ENCODE measurements around the gene IGFLR1.

IGFLR1 gene

DNA sequence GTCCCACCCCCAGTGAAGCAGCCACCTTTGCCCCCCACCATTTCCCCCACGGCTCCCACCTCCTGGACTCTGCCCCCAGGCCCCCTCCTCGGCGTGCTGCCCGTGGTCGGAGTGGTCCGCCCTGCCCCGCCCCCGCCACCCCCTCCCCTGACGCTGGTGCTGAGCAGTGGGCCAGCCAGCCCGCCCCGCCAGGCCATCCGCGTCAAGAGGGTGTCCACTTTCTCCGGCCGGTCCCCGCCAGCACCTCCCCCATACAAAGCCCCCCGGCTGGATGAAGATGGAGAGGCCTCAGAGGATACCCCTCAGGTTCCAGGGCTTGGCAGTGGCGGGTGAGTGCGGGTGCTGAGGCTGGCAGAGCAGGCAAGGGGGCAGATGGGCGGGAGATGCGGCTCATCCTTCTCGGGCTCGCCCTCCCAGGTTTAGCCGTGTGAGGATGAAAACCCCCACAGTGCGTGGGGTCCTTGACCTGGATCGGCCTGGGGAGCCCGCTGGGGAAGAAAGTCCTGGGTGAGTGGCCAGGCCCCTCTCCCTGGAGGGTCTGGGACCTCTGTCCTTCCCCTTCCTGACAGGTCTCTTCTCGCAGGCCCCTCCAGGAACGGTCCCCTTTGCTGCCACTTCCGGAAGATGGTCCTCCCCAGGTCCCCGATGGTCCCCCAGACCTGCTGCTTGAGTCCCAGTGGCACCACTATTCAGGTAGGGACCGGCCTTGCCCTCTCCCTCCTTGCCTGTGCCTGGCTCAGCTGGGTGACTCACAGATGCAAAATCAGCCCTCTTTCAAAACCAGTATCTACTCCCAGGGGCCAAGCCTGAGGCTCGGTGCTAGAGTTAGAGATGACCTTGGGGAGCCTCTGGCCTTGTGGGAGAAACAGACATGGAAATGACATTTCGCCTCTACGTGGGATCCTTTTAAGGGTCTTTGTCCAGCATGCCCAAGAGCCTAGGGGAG lies 8.8 kb downstream of the IGFLR1 start:
- H3K4me1 ChIP-seq (ENCODE audit: insufficient read depth, low read length): no peaks in the 10 kb centered on the region
- H3K27me3 ChIP-seq (ENCODE audit: insufficient read depth, low read length): no peaks in the 10 kb centered on the region
- H3K4me3 ChIP-seq (ENCODE audit: low read length): no peak overlapping the region
- H3K9ac ChIP-seq (ENCODE audit: low read depth, low read length): no peak overlapping the region
- WGBS: 92% methylated on average over 32 of the region's 35 CpGs
- H3K36me3 ChIP-seq (ENCODE audit: insufficient read depth, low read length): peaks cover 85% of the 10 kb centered on the region
- H3K27ac ChIP-seq (ENCODE audit: low read depth, low read length): no peak overlapping the region
- H3K9me3 ChIP-seq (ENCODE audit: insufficient read depth, low read depth, low read length): no peaks in the 10 kb centered on the region

DNA sequence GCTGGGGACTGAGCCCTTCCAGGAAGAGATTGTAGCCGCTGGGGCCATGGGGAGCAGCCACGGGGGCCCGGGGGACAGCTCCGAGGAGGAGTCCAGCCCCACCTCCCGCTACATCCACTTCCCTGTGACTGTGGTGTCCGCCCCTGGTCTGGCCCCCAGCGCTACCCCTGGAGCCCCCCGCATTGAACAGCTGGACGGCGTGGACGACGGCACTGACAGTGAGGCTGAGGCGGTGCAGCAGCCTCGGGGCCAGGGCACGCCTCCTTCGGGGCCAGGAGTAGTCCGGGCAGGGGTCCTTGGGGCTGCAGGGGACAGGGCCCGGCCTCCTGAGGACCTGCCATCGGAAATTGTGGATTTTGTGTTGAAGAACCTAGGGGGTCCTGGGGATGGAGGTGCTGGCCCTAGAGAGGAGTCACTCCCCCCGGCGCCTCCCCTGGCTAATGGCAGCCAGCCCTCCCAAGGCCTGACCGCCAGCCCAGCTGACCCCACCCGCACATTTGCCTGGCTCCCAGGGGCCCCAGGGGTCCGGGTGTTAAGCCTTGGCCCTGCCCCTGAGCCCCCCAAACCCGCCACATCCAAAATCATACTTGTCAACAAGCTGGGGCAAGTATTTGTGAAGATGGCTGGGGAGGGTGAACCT lies 9.6 kb downstream of the IGFLR1 start:
- Histone ChIP-seq H3K4me1 (ENCODE audit: insufficient read depth, low read length) (no peaks in the 10 kb centered on the region), H3K9me3 (ENCODE audit: insufficient read depth, low read depth, low read length) (no peaks in the 10 kb centered on the region), H3K4me3 (ENCODE audit: low read length) (no peak overlapping the region), H3K27me3 (ENCODE audit: insufficient read depth, low read length) (no peaks in the 10 kb centered on the region), H3K27ac (ENCODE audit: low read depth, low read length) (no peak overlapping the region), H3K9ac (ENCODE audit: low read depth, low read length) (no peak overlapping the region), H3K36me3 (ENCODE audit: insufficient read depth, low read length) (peaks cover 85% of the 10 kb centered on the region)
- 97% methylated on average over 25 of the region's 25 CpGs for WGBS

DNA sequence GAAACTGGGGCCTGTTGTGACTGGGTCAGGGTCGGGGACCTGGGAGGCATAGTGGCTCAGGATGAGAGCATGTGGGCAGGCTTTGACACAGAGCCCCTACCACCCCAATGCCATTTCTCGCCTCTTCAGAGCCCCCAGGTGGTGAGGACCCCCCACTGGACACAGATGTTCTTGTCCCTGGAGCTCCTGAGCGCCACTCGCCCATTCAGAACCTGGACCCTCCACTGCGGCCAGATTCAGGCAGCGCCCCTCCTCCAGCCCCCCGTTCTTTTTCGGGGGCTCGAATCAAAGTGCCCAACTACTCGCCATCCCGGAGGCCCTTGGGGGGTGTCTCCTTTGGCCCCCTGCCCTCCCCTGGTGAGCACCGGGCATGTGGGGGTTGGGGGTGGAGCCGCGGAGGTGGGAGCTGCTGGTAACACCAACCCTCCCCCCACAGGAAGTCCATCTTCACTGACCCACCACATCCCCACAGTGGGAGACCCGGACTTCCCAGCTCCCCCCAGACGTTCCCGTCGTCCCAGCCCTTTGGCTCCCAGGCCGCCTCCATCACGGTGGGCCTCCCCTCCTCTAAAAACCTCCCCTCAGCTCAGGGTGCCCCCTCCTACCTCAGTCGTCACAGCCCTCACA lies 10.4 kb downstream of the IGFLR1 start:
- Histone ChIP-seq H3K36me3 (ENCODE audit: insufficient read depth, low read length) (peaks cover 89% of the 10 kb centered on the region), H3K9ac (ENCODE audit: low read depth, low read length) (no peak overlapping the region), H3K27me3 (ENCODE audit: insufficient read depth, low read length) (no peaks in the 10 kb centered on the region), H3K9me3 (ENCODE audit: insufficient read depth, low read depth, low read length) (no peaks in the 10 kb centered on the region), H3K4me1 (ENCODE audit: insufficient read depth, low read length) (no peaks in the 10 kb centered on the region), H3K27ac (ENCODE audit: low read depth, low read length) (no peak overlapping the region), H3K4me3 (ENCODE audit: low read length) (no peak overlapping the region)
- 91% methylated on average over 18 of the region's 21 CpGs for WGBS

DNA sequence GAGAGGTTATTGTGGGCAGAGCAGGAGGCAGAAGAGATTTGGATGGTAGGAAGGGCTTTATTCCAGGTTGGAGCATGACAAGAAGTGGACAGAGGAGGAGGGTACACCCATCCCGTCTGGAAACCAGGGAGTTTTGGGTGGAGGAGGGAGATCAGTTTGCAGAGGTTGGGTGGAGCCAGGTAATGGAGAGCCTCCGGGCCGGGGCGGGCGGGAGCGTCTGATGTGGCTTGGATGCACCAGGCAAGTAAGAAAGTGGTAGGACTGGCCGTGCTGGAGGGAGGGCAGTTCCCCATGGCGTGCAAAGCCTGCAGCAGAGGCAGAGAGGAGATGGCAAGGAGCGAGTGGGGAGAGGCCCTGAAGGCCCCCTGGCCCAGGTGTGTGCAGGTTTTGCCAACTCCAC lies 10.9 kb downstream of the IGFLR1 start:
- Histone ChIP-seq H3K4me1 (ENCODE audit: insufficient read depth, low read length) (no peaks in the 10 kb centered on the region), H3K27ac (ENCODE audit: low read depth, low read length) (no peak overlapping the region), H3K9me3 (ENCODE audit: insufficient read depth, low read depth, low read length) (no peaks in the 10 kb centered on the region), H3K9ac (ENCODE audit: low read depth, low read length) (no peak overlapping the region), H3K4me3 (ENCODE audit: low read length) (no peak overlapping the region), H3K27me3 (ENCODE audit: insufficient read depth, low read length) (no peaks in the 10 kb centered on the region), H3K36me3 (ENCODE audit: insufficient read depth, low read length) (peaks cover 87% of the 10 kb centered on the region)
- 88% methylated on average over 9 of the region's 9 CpGs for WGBS

DNA sequence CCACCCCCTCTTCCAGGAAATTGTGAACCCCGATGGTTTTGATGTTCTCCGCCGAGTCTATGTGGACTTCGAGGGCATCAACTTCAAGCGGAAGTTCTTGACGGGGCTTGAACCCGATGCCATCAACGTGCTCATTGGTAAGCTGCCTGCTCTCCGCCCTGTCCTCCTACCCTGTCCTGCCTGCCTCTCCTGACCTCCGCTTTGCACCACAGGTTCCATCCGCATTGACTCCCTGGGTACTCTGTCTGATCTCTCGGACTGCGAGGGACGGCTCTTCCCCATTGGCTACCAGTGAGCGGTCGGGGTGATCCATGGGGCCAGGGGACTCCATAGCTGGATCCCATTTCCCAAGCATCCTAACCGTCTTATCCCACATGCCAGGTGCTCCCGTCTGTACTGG lies 11.9 kb downstream of the IGFLR1 start:
- H3K9me3 ChIP-seq (ENCODE audit: insufficient read depth, low read depth, low read length): no peaks in the 10 kb centered on the region
- no peaks in the 10 kb centered on the region for H3K27me3 ChIP-seq (ENCODE audit: insufficient read depth, low read length)
- no peak overlapping the region for H3K4me3 ChIP-seq (ENCODE audit: low read length)
- no peaks in the 10 kb centered on the region for H3K4me1 ChIP-seq (ENCODE audit: insufficient read depth, low read length)
- H3K36me3 ChIP-seq (ENCODE audit: insufficient read depth, low read length): peaks cover 89% of the 10 kb centered on the region
- 95% methylated on average over 18 of the region's 18 CpGs for WGBS
- H3K9ac ChIP-seq (ENCODE audit: low read depth, low read length): no peak overlapping the region
- H3K27ac ChIP-seq (ENCODE audit: low read depth, low read length): no peak overlapping the region

DNA sequence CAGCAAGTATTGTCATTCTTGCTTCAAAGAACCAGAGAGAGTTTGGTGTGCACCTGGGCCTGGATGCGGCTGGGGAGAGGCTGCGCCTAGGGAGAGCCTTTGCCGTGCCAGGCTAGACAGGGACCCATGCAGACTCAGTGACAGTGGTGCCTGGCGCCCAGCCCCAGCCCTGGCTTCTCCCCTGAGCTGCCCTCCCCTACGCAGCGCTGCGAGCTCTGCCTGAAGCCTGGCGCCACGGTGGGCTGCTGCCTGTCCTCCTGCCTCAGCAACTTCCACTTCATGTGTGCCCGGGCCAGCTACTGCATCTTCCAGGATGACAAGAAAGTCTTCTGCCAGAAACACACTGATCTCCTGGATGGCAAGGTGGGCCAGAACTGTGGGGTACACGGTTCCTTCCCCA lies 12.5 kb downstream of the IGFLR1 start:
- Histone ChIP-seq H3K9ac (ENCODE audit: low read depth, low read length) (no peak overlapping the region), H3K36me3 (ENCODE audit: insufficient read depth, low read length) (peaks cover 90% of the 10 kb centered on the region), H3K27ac (ENCODE audit: low read depth, low read length) (no peak overlapping the region), H3K4me3 (ENCODE audit: low read length) (no peak overlapping the region), H3K27me3 (ENCODE audit: insufficient read depth, low read length) (no peaks in the 10 kb centered on the region), H3K4me1 (ENCODE audit: insufficient read depth, low read length) (no peaks in the 10 kb centered on the region), H3K9me3 (ENCODE audit: insufficient read depth, low read depth, low read length) (no peaks in the 10 kb centered on the region)
- 95% methylated on average over 11 of the region's 11 CpGs for WGBS

DNA sequence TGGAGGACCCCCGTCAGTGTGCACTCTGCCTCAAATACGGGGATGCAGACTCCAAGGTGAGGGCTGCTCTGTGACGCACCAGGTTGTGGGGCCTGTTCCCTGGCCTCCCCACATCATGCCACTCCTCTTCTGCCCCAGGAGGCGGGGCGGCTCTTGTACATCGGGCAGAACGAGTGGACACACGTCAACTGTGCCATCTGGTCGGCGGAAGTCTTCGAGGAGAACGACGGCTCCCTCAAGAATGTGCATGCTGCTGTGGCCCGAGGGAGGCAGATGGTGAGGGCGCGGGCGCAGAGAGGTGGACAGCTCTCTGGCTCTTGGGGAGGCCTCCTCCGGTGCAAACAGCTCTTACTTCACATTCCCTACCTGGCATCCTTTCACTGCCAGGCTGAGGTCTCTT lies 13.2 kb downstream of the IGFLR1 start:
- Histone ChIP-seq H3K36me3 (ENCODE audit: insufficient read depth, low read length) (peaks cover 90% of the 10 kb centered on the region), H3K4me3 (ENCODE audit: low read length) (no peak overlapping the region), H3K9ac (ENCODE audit: low read depth, low read length) (no peak overlapping the region), H3K9me3 (ENCODE audit: insufficient read depth, low read depth, low read length) (no peaks in the 10 kb centered on the region), H3K4me1 (ENCODE audit: insufficient read depth, low read length) (no peaks in the 10 kb centered on the region), H3K27ac (ENCODE audit: low read depth, low read length) (no peak overlapping the region), H3K27me3 (ENCODE audit: insufficient read depth, low read length) (no peaks in the 10 kb centered on the region)
- WGBS: 96% methylated on average over 18 of the region's 18 CpGs

DNA sequence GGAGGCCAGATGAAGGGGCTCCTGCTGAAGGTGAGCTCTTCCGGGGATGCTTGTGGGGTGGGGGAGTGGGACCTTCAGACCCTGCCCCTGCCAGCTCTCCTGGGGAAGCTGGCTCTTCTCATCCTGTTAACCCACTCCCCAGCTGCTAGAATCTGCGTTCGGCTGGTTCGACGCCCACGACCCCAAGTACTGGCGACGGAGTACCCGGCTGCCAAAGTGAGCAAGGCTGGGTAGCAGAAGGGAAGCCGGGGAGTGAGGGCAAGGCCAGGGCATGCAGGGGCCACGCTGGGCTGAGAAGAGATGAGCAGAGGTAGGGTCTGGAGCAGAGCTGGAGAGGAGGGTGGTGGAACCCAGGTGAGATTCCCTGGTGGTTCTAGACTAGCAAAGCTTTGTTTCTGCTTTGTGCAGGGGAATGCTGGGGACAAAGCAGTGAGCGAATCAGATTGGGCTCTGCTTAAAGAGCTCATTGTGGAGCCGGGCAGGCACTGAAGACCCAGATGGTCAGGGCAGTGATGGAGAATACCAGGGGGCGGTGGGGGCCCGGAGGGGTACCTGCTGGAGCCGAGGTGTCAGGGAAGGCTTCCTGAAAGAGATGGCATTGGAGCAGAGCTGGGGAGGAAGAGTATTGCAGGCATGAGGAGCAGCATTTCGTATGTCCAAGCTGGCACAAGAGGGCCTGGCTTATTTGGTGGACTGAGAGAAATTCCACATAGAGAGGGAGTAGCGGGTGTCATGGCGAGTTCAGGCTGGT lies 14.1 kb downstream of the IGFLR1 start:
- no peaks in the 10 kb centered on the region for H3K4me1 ChIP-seq (ENCODE audit: insufficient read depth, low read length)
- no peaks in the 10 kb centered on the region for H3K27me3 ChIP-seq (ENCODE audit: insufficient read depth, low read length)
- H3K27ac ChIP-seq (ENCODE audit: low read depth, low read length): no peak overlapping the region
- H3K9me3 ChIP-seq (ENCODE audit: insufficient read depth, low read depth, low read length): no peaks in the 10 kb centered on the region
- H3K36me3 ChIP-seq (ENCODE audit: insufficient read depth, low read length): peaks cover 91% of the 10 kb centered on the region
- H3K4me3 ChIP-seq (ENCODE audit: low read length): no peak overlapping the region
- WGBS: 95% methylated on average over 19 of the region's 19 CpGs
- no peak overlapping the region for H3K9ac ChIP-seq (ENCODE audit: low read depth, low read length)

DNA sequence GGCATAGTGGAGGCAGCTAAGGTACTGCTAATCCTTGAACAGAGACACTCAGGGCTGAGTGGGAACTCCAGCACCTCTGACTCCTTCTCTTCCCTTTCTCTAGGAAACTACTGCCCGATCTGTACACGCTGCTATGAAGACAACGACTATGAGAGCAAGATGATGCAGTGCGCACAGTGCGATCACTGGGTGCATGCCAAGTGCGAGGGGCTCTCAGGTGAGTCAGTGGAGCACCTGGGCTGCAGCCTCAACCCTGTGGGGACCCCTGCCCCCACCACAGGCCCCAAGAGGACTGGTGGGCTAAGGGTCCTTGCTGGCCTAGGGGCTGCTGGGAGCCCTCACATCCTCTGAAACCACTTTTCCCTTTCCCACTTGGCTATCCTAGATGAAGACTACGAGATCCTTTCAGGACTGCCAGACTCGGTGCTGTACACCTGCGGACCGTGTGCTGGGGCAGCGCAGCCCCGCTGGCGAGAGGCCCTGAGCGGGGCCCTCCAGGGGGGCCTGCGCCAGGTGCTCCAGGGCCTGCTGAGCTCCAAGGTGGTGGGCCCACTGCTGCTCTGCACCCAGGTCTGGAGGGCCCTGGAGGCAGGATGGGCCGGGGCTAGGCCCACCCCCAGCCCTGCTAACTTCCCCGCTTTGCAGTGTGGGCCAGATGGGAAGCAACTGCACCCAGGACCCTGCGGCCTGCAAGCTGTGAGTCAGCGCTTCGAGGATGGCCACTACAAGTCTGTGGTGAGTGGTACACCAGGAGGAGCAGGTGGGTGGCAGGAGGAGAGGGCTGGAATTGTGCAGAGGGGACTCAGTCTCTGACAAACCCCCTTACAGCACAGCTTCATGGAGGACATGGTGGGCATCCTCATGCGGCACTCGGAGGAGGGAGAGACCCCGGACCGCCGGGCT lies 14.9 kb downstream of the IGFLR1 start:
- Histone ChIP-seq H3K27ac (ENCODE audit: low read depth, low read length) (no peak overlapping the region), H3K4me1 (ENCODE audit: insufficient read depth, low read length) (no peaks in the 10 kb centered on the region), H3K9me3 (ENCODE audit: insufficient read depth, low read depth, low read length) (no peaks in the 10 kb centered on the region), H3K4me3 (ENCODE audit: low read length) (no peak overlapping the region), H3K27me3 (ENCODE audit: insufficient read depth, low read length) (no peaks in the 10 kb centered on the region), H3K9ac (ENCODE audit: low read depth, low read length) (no peak overlapping the region), H3K36me3 (ENCODE audit: insufficient read depth, low read length) (peaks cover 96% of the 10 kb centered on the region)
- 96% methylated on average over 25 of the region's 25 CpGs for WGBS

DNA sequence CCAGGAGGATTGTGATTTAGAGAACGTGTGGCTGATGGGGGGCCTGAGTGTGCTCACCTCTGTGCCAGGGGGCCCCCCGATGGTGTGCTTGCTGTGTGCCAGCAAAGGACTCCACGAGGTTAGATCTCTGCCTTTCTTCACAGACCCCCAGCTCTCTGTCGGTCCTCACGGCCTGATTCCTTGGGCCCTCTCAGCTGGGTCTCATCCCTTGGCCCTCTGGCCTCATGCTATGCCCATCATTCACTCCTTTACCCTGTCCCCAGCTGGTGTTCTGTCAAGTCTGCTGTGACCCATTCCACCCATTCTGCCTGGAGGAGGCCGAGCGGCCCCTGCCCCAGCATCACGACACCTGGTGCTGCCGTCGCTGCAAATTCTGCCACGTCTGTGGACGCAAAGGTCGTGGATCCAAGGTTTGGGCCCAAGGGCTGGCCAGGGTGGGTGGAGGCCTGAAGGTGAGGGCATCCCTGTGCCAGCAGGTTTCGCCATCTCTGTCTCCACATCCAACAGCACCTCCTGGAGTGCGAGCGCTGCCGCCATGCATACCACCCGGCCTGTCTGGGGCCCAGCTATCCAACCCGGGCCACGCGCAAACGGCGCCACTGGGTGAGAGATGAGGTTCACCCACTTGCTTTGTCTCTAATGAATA lies 16.9 kb downstream of the IGFLR1 start:
- 96% methylated on average over 23 of the region's 23 CpGs for WGBS
- no peak overlapping the region for H3K4me3 ChIP-seq (ENCODE audit: low read length)
- H3K9me3 ChIP-seq (ENCODE audit: insufficient read depth, low read depth, low read length): no peaks in the 10 kb centered on the region
- peaks cover 95% of the 10 kb centered on the region for H3K36me3 ChIP-seq (ENCODE audit: insufficient read depth, low read length)
- H3K27me3 ChIP-seq (ENCODE audit: insufficient read depth, low read length): no peaks in the 10 kb centered on the region
- no peak overlapping the region for H3K27ac ChIP-seq (ENCODE audit: low read depth, low read length)
- no peaks in the 10 kb centered on the region for H3K4me1 ChIP-seq (ENCODE audit: insufficient read depth, low read length)
- no peak overlapping the region for H3K9ac ChIP-seq (ENCODE audit: low read depth, low read length)
